IMR-90 (cell line): ENCODE results near the gene WEE1. TPM values are rescaled to one million over a fixed set of nuclear protein-coding genes. Genes with fewer than 3 reads are reported as not detected.

ENCODE experiments used
- ATAC-seq: fragments of 200-7000 bp; cut with Tn5 transposase; 2 replicates; pipeline ENCODE4 v1.9.1; 2020; ENCODE audit warnings: low read depth, mild to moderate bottlenecking, moderate library complexity
- BruUV-seq: library from RNA; stranded (reverse); fragments of 400-500 nt; replicated peaks from 2 replicates; lab custom pipeline; 2021; lab: Mats Ljungman, UMichigan
- CTCF ChIA-PET: fragments of 300-600 bp; formaldehyde crosslinking; extraction: SDS; loops from one replicate; lab custom pipeline; 2021; ENCODE audit warnings: antibody characterized with exemption; lab: Yijun Ruan, JAX
- POLR2A ChIA-PET: fragments of 300-600 bp; sonication (Branson Sonifier 250); formaldehyde crosslinking; loops from one replicate; lab custom pipeline; 2022; ENCODE audit warnings: antibody characterized with exemption; ENCODE audit not compliant: unreplicated experiment; lab: Charles Lee
- DNase-seq: peaks from one replicate; pipeline ENCODE4 v3.0.0; 2013
- H2AFZ ChIP-seq: replicated peaks from 2 replicates; pipeline ENCODE3; 2013; ENCODE audit warnings: low read length, mild to moderate bottlenecking; ENCODE audit not compliant: poor library complexity
- H2AK5ac ChIP-seq: 2 replicates; pipeline ENCODE4 v1.6.1; 2013; ENCODE audit warnings: low read depth, low read length, inconsistent platforms
- H2AK9ac ChIP-seq: replicated peaks from 2 replicates; pipeline ENCODE3; 2013; ENCODE audit warnings: mild to moderate bottlenecking, low read depth, low read length, moderate library complexity; ENCODE audit not compliant: poor library complexity
- H2BK120ac ChIP-seq: 2 replicates; pipeline ENCODE4 v1.6.1; 2013; ENCODE audit warnings: low read depth, low read length, inconsistent platforms
- H2BK15ac ChIP-seq: 3 replicates; pipeline ENCODE4 v1.6.1; 2013; ENCODE audit warnings: low read depth, low read length, inconsistent platforms
- H2BK20ac ChIP-seq: 2 replicates; pipeline ENCODE4 v1.6.1; 2013; ENCODE audit warnings: low read depth, mild to moderate bottlenecking, inconsistent platforms, low read length, moderate library complexity
- H2BK5ac ChIP-seq: 2 replicates; pipeline ENCODE4 v1.6.1; 2013; ENCODE audit warnings: mild to moderate bottlenecking, low read depth, low read length, inconsistent platforms; ENCODE audit not compliant: poor library complexity, severe bottlenecking
- H3K14ac ChIP-seq: replicated peaks from 2 replicates; pipeline ENCODE4 v1.6.1; 2013; ENCODE audit warnings: low read depth, low read length, inconsistent platforms
- H3K18ac ChIP-seq: 2 replicates; pipeline ENCODE4 v1.6.1; 2013; ENCODE audit warnings: low read depth, low read length, control low read depth
- H3K23ac ChIP-seq: 2 replicates; pipeline ENCODE4 v1.6.1; 2013; ENCODE audit warnings: low read depth, low read length, inconsistent platforms
- H3K27ac ChIP-seq: 2 replicates; pipeline ENCODE4 v1.5.1; 2013; ENCODE audit warnings: mild to moderate bottlenecking, control low read depth, low read length; ENCODE audit not compliant: insufficient read depth
- H3K27me3 ChIP-seq: 2 replicates; pipeline ENCODE4 v1.6.1; 2013; ENCODE audit warnings: low read length; ENCODE audit not compliant: control insufficient read depth, insufficient read depth
- H3K36me3 ChIP-seq: 2 replicates; pipeline ENCODE4 v1.6.1; 2013; ENCODE audit warnings: low read length, mixed read lengths; ENCODE audit not compliant: control insufficient read depth, insufficient read depth
- H3K4ac ChIP-seq: 2 replicates; pipeline ENCODE4 v1.6.1; 2013; ENCODE audit warnings: low read depth, low read length, inconsistent platforms
- H3K4me1 ChIP-seq: 2 replicates; pipeline ENCODE4 v1.6.1; 2013; ENCODE audit warnings: low read length, mixed read lengths; ENCODE audit not compliant: control insufficient read depth, insufficient read depth
- H3K4me2 ChIP-seq: 2 replicates; pipeline ENCODE4 v1.6.1; 2013; ENCODE audit warnings: low read depth, mild to moderate bottlenecking, control low read depth, low read length, moderate library complexity
- H3K4me3 ChIP-seq: 2 replicates; pipeline ENCODE4 v1.5.1; 2013; ENCODE audit warnings: low read depth, mild to moderate bottlenecking, control low read depth, low read length, moderate library complexity; ENCODE audit not compliant: insufficient read depth
- H3K56ac ChIP-seq: 2 replicates; pipeline ENCODE4 v1.6.1; 2013; ENCODE audit warnings: low read length, inconsistent platforms; ENCODE audit not compliant: insufficient read depth; ENCODE audit errors: extremely low read depth
- H3K79me1 ChIP-seq, 2 experiments: 2 replicates each; pipeline ENCODE4 v1.6.1; 2013; ENCODE audit warnings: low read length in 2 of 2, inconsistent platforms in 1 of 2, low read depth in 1 of 2
- H3K9ac ChIP-seq: 2 replicates; pipeline ENCODE4 v1.6.1; 2013; ENCODE audit warnings: low read depth, low read length, control low read depth
- H3K9me1 ChIP-seq: 2 replicates; pipeline ENCODE4 v1.6.1; 2013; ENCODE audit warnings: low read length, inconsistent platforms; ENCODE audit not compliant: insufficient read depth
- H3K9me3 ChIP-seq: 2 replicates; pipeline ENCODE4 v1.6.1; 2013; ENCODE audit warnings: low read length; ENCODE audit not compliant: control insufficient read depth, insufficient read depth
- H4K20me1 ChIP-seq: 2 replicates; pipeline ENCODE4 v1.6.1; 2013; ENCODE audit warnings: low read length, inconsistent platforms; ENCODE audit not compliant: insufficient read depth
- H4K5ac ChIP-seq: 2 replicates; pipeline ENCODE4 v1.6.1; 2013; ENCODE audit warnings: mild to moderate bottlenecking, low read depth, low read length, control low read depth
- H4K8ac ChIP-seq, 2 experiments: 2 replicates each; pipeline ENCODE4 v1.6.1; 2013; ENCODE audit warnings: low read depth in 2 of 2, low read length in 2 of 2, control low read depth in 1 of 2, inconsistent platforms in 1 of 2
- H4K91ac ChIP-seq: 2 replicates; pipeline ENCODE4 v1.6.1; 2013; ENCODE audit warnings: low read depth, low read length, inconsistent platforms; ENCODE audit not compliant: insufficient read depth
- CEBPB ChIP-seq: IDR thresholded peaks from 2 replicates; pipeline ENCODE4 v1.6.1; 2012; ENCODE audit warnings: low read depth, low read length, improper control_type of control experiment
- CHD1 ChIP-seq: IDR thresholded peaks from 2 replicates; pipeline ENCODE4 v1.6.1; 2012; ENCODE audit warnings: low read depth, low read length, improper control_type of control experiment
- MAFK ChIP-seq: IDR thresholded peaks from 2 replicates; pipeline ENCODE4 v1.6.1; 2012; ENCODE audit warnings: low read depth, low read length, improper control_type of control experiment
- MXI1 ChIP-seq: IDR thresholded peaks from 2 replicates; pipeline ENCODE4 v1.6.1; 2012; ENCODE audit warnings: low read depth, mild to moderate bottlenecking, low read length, moderate library complexity, borderline replicate concordance
- NFE2L2 ChIP-seq: fragments of 150-350 bp; IDR thresholded peaks from 2 replicates; pipeline ENCODE4 v1.6.1; 2016; ENCODE audit warnings: low read depth, mild to moderate bottlenecking, low read length
- RAD21 ChIP-seq: IDR thresholded peaks from 2 replicates; pipeline ENCODE4 v1.6.1; 2012; ENCODE audit warnings: low read length, improper control_type of control experiment
- RCOR1 ChIP-seq: IDR thresholded peaks from 2 replicates; pipeline ENCODE4 v1.6.1; 2012; ENCODE audit warnings: mild to moderate bottlenecking, low read length, improper control_type of control experiment; ENCODE audit not compliant: insufficient replicate concordance
- RFX5 ChIP-seq: IDR thresholded peaks from 2 replicates; pipeline ENCODE4 v1.8.0; 2012; ENCODE audit warnings: low read depth, mild to moderate bottlenecking, low read length, moderate library complexity
- USF2 ChIP-seq: fragments of 150-350 bp; IDR thresholded peaks from 2 replicates; pipeline ENCODE4 v1.6.1; 2017; ENCODE audit warnings: mild to moderate bottlenecking, antibody characterized with exemption, low read length, low read depth
- WGBS, 2 experiments: methylation state at CpG; one replicate each; pipeline versions ENCODE4 v1.1.5 to v1.1.7; 2013; ENCODE audit warnings: missing lambda C conversion rate in 2 of 2; ENCODE audit not compliant: insufficient read length in 1 of 2; ENCODE audit errors: extremely low coverage in 2 of 2; 5-methylcytosine and 5-hydroxymethylcytosine counted together
- dilution Hi-C: fragments of 300-500 bp; cut with HindIII; formaldehyde crosslinking; loops from one replicate; pipeline ENCODE4 v1.14.3; 2018; ENCODE audit warnings: low sequenced_read_pairs; ENCODE audit not compliant: unreplicated experiment
- in situ Hi-C: fragments of 300-500 bp; cut with MboI; formaldehyde crosslinking; loops from 3 replicates; pipeline ENCODE4 v1.14.3; 2019; ENCODE audit warnings: low sequenced_read_pairs, inconsistent platforms, mixed read lengths
- intact Hi-C: fragments of 100-400 bp; cut with micrococcal nuclease; formaldehyde crosslinking; loops from 2 replicates; pipeline ENCODE4 v1.10.0; 2022
- polyA plus RNA-seq, 3 experiments: library from polyadenylated mRNA; depleted of rRNA; stranded (reverse); fragments of >200 nt; gene quantifications; 2 replicates each; pipeline ENCODE4 v1.2.3, GENCODE V29; 2012; ENCODE audit warnings: low replicate concordance in 1 of 3
- total RNA-seq: library from RNA; depleted of rRNA; stranded (reverse); fragments of >200 nt; gene quantifications from 2 replicates; pipeline ENCODE4 v1.2.3, GENCODE V29; 2012
- TF ChIP-seq, protein P1 (sequence below): fragments of 150-350 bp; IDR thresholded peaks from 2 replicates; pipeline ENCODE4 v1.6.1; 2016; ENCODE audit warnings: low read depth, mild to moderate bottlenecking, low read length, moderate library complexity, borderline replicate concordance
- TF ChIP-seq, protein P2 (sequence below): conservative IDR thresholded peaks from 2 replicates; pipeline ENCODE4 v1.5.1; 2012; ENCODE audit warnings: mild to moderate bottlenecking, low read depth, low read length, improper control_type of control experiment

The WEE1 gene
- total and polyA plus RNA-seq, 2 of the 4 experiments (the other 2 are of a cell fraction): 26.5 to 29.2 TPM

DNA sequence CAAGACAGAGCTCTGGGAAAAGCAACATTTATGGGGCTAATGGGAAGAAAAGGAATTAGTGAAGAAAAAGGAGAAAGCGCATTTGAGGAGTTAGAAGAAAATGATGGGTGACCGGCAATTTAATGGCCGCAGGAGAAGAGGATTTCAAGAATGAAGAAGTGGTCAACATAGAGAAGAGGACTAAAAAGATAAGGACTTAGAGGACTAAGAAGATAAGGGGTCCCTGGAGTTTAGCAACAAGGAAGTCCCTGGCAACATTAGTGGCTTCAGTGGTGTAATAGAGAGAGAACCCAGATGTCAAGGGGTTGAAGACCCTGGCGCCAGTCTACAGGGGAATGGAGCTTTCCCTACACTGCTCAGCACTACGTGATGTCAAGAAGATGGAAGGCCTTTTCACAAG lies 32.3 kb downstream of the WEE1 start:
- H3K14ac ChIP-seq: no peak overlapping the region

More for the DNA sequence above, 32.3 kb downstream of the WEE1 start:
- Histone ChIP-seq H3K23ac (no peak overlapping the region), H2AK9ac (no peak overlapping the region), H3K4me2 (no peak overlapping the region), H4K91ac (no peak overlapping the region), H3K9me1 (peaks cover 12% of the 10 kb centered on the region), H2AFZ (no peak overlapping the region), H3K4me1 (peaks cover 9% of the 10 kb centered on the region), H3K79me1 (no peaks in the 10 kb centered on the region), H3K36me3 (no peaks in the 10 kb centered on the region), H2BK5ac (no peak overlapping the region), H4K20me1 (no peaks in the 10 kb centered on the region), H2BK20ac (no peak overlapping the region; the same call in 1 of the 2 replicates), H3K9ac (no peak overlapping the region), H3K9me3 (no peaks in the 10 kb centered on the region), H3K56ac (no peak overlapping the region), H4K5ac (no peak overlapping the region), H3K27me3 (no peaks in the 10 kb centered on the region), H3K27ac (no peak overlapping the region), H3K4ac (no peak overlapping the region), H3K4me3 (no peak overlapping the region), H2AK5ac (no peak overlapping the region), H2BK120ac (no peak overlapping the region), H4K8ac (no peak overlapping the region), H2BK15ac (no peak overlapping the region), H3K18ac (no peak overlapping the region)
- ChIA-PET CTCF (no interaction called here), POLR2A (no interaction called here)
- ATAC-seq (no peak), DNase-seq (no peak)
- dilution Hi-C loops (no loop called here), intact Hi-C loops (no loop called here), in situ Hi-C loops (loop anchor here (25.0 kb wide), 1 partner anchor 707 kb away; the partner anchor contains the start of gene ADM)
- BruUV-seq: no TSS peak
- WGBS, 2 experiments: 90 to 100% methylated on average over 2 to 3 of the region's 5 CpGs
- TF ChIP-seq MAFK: no peak
- TF ChIP-seq, protein P1, sequence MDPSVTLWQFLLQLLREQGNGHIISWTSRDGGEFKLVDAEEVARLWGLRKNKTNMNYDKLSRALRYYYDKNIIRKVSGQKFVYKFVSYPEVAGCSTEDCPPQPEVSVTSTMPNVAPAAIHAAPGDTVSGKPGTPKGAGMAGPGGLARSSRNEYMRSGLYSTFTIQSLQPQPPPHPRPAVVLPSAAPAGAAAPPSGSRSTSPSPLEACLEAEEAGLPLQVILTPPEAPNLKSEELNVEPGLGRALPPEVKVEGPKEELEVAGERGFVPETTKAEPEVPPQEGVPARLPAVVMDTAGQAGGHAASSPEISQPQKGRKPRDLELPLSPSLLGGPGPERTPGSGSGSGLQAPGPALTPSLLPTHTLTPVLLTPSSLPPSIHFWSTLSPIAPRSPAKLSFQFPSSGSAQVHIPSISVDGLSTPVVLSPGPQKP: no peak
- TF ChIP-seq, protein P2, sequence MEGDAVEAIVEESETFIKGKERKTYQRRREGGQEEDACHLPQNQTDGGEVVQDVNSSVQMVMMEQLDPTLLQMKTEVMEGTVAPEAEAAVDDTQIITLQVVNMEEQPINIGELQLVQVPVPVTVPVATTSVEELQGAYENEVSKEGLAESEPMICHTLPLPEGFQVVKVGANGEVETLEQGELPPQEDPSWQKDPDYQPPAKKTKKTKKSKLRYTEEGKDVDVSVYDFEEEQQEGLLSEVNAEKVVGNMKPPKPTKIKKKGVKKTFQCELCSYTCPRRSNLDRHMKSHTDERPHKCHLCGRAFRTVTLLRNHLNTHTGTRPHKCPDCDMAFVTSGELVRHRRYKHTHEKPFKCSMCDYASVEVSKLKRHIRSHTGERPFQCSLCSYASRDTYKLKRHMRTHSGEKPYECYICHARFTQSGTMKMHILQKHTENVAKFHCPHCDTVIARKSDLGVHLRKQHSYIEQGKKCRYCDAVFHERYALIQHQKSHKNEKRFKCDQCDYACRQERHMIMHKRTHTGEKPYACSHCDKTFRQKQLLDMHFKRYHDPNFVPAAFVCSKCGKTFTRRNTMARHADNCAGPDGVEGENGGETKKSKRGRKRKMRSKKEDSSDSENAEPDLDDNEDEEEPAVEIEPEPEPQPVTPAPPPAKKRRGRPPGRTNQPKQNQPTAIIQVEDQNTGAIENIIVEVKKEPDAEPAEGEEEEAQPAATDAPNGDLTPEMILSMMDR: no peak
- TF ChIP-seq CHD1: no peak
- no peak for TF ChIP-seq RAD21
- no peak for TF ChIP-seq RCOR1
- TF ChIP-seq CEBPB: no peak
- no peak for TF ChIP-seq MXI1
- TF ChIP-seq USF2: no peak
- no peak for TF ChIP-seq NFE2L2
- TF ChIP-seq RFX5: no peak
